DOHH2 (cell line): ENCODE results near the gene RNF175.

Experiments
- EZH2phosphoT487 ChIP-seq: fragments of 200-600 bp; sonication (generic); IDR thresholded peaks from 2 replicates; pipeline ENCODE4 v1.6.1; 2017; ENCODE audit warnings: borderline replicate concordance, mild to moderate bottlenecking, antibody characterized with exemption, low read length, moderate library complexity, mixed read lengths
- TF ChIP-seq, protein P1 (sequence below): fragments of 200-600 bp; sonication (generic); IDR thresholded peaks from one replicate; pipeline ENCODE4 v1.5.1; 2014; ENCODE audit warnings: antibody characterized with exemption, mild to moderate bottlenecking, low read depth, low read length; ENCODE audit not compliant: poor library complexity, severe bottlenecking

DNA sequence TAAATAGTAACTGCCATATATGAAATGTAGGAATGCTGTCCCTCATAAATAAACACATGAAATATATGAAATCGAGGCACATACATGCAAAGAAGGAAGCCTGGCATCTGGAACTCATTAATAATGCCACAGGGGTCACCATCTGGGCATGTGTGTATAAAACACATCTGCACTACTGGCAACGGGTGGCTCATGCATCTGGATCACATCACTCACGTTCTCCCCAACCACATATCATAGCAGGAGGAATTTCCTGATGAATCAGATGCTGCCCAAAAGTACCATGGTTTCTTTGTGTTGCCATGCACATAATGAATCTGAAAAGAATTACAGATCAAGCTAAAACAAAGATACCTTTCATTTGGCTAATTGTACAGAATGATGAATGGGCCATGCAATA lies 28.6 kb downstream of the RNF175 start:
- TF ChIP-seq, protein P1, sequence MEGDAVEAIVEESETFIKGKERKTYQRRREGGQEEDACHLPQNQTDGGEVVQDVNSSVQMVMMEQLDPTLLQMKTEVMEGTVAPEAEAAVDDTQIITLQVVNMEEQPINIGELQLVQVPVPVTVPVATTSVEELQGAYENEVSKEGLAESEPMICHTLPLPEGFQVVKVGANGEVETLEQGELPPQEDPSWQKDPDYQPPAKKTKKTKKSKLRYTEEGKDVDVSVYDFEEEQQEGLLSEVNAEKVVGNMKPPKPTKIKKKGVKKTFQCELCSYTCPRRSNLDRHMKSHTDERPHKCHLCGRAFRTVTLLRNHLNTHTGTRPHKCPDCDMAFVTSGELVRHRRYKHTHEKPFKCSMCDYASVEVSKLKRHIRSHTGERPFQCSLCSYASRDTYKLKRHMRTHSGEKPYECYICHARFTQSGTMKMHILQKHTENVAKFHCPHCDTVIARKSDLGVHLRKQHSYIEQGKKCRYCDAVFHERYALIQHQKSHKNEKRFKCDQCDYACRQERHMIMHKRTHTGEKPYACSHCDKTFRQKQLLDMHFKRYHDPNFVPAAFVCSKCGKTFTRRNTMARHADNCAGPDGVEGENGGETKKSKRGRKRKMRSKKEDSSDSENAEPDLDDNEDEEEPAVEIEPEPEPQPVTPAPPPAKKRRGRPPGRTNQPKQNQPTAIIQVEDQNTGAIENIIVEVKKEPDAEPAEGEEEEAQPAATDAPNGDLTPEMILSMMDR = no peak
- TF ChIP-seq EZH2phosphoT487 = no peak
